H9 (cell line): ENCODE results near the gene GAGE1. TPM values are rescaled to one million over a fixed set of nuclear protein-coding genes. Genes with fewer than 3 reads are reported as not detected.

Experiments
- DNase-seq: peaks from one replicate; pipeline ENCODE4 v3.0.0-alpha.2; 2017
- H2AFZ ChIP-seq: one replicate; pipeline ENCODE4 v1.6.1; 2013; ENCODE audit warnings: mild to moderate bottlenecking, low read length, control low read depth, moderate library complexity
- H2AK5ac ChIP-seq: 2 replicates; pipeline ENCODE4 v1.6.1; 2013; ENCODE audit warnings: low read length, control low read depth, mixed read lengths; ENCODE audit not compliant: insufficient read length
- H2BK120ac ChIP-seq: one replicate; pipeline ENCODE4 v1.6.1; 2013; ENCODE audit warnings: low read depth, mild to moderate bottlenecking, low read length, control low read depth, inconsistent platforms; ENCODE audit not compliant: poor library complexity, severe bottlenecking
- H2BK12ac ChIP-seq: 2 replicates; pipeline ENCODE4 v1.6.1; 2013; ENCODE audit warnings: low read length, control low read depth, mixed read lengths, low read depth; ENCODE audit not compliant: insufficient read length
- H2BK15ac ChIP-seq: 2 replicates; pipeline ENCODE4 v1.6.1; 2013; ENCODE audit warnings: low read depth, low read length, control low read depth
- H2BK20ac ChIP-seq: one replicate; pipeline ENCODE4 v1.6.1; 2013; ENCODE audit warnings: low read depth, mild to moderate bottlenecking, low read length, control low read depth, inconsistent platforms; ENCODE audit not compliant: poor library complexity, severe bottlenecking
- H2BK5ac ChIP-seq: 2 replicates; pipeline ENCODE4 v1.6.1; 2013; ENCODE audit warnings: low read length, control low read depth, mixed read lengths; ENCODE audit not compliant: insufficient read length
- H3K14ac ChIP-seq: 2 replicates; pipeline ENCODE4 v1.6.1; 2013; ENCODE audit warnings: low read length, control low read depth; ENCODE audit not compliant: insufficient read depth
- H3K18ac ChIP-seq: 2 replicates; pipeline ENCODE4 v1.6.1; 2013; ENCODE audit warnings: low read depth, mild to moderate bottlenecking, mixed read lengths, low read length, control low read depth; ENCODE audit not compliant: insufficient read length
- H3K23ac ChIP-seq: 2 replicates; pipeline ENCODE4 v1.6.1; 2013; ENCODE audit warnings: low read length, control low read depth, mixed read lengths, low read depth; ENCODE audit not compliant: insufficient read length
- H3K23me2 ChIP-seq: 2 replicates; pipeline ENCODE4 v1.6.1; 2013; ENCODE audit warnings: low read depth, mild to moderate bottlenecking, mixed read lengths, low read length, control low read depth; ENCODE audit not compliant: insufficient read length, poor library complexity, severe bottlenecking
- H3K27ac ChIP-seq: 2 replicates; pipeline ENCODE4 v1.5.1; 2013; ENCODE audit warnings: low read length, control low read depth, mixed read lengths, low read depth; ENCODE audit not compliant: insufficient read length
- H3K27me3 ChIP-seq: 2 replicates; pipeline ENCODE4 v1.6.1; 2013; ENCODE audit warnings: low read length, control low read depth, inconsistent platforms; ENCODE audit not compliant: insufficient read depth
- H3K4ac ChIP-seq: 2 replicates; pipeline ENCODE4 v1.6.1; 2013; ENCODE audit warnings: low read depth, mild to moderate bottlenecking, control low read depth, inconsistent platforms, low read length, moderate library complexity
- H3K4me1 ChIP-seq: 2 replicates; pipeline ENCODE4 v1.6.1; 2013; ENCODE audit warnings: low read length, control low read depth, inconsistent platforms; ENCODE audit not compliant: insufficient read depth
- H3K4me2 ChIP-seq: 2 replicates; pipeline ENCODE4 v1.6.1; 2013; ENCODE audit warnings: low read length, control low read depth, mixed read lengths; ENCODE audit not compliant: insufficient read length, insufficient read depth
- H3K56ac ChIP-seq: 2 replicates; pipeline ENCODE4 v1.6.1; 2013; ENCODE audit warnings: low read depth, mild to moderate bottlenecking, mixed read lengths, low read length, control low read depth; ENCODE audit not compliant: insufficient read length
- H3K79me1 ChIP-seq: 2 replicates; pipeline ENCODE4 v1.6.1; 2013; ENCODE audit warnings: low read depth, mild to moderate bottlenecking, moderate library complexity, low read length, control low read depth, inconsistent platforms; ENCODE audit not compliant: insufficient read depth, poor library complexity, severe bottlenecking
- H3K79me2 ChIP-seq: 2 replicates; pipeline ENCODE4 v1.6.1; 2013; ENCODE audit warnings: low read length, control low read depth, inconsistent platforms; ENCODE audit not compliant: insufficient read depth
- H3K9ac ChIP-seq: 2 replicates; pipeline ENCODE4 v1.6.1; 2013; ENCODE audit warnings: low read length, control low read depth, mixed read lengths; ENCODE audit not compliant: insufficient read length; ENCODE audit errors: extremely low read depth
- H3K9me3 ChIP-seq: one replicate; pipeline ENCODE4 v1.6.1; 2013; ENCODE audit warnings: low read depth, low read length, inconsistent platforms; ENCODE audit not compliant: control insufficient read depth
- H3T11ph ChIP-seq: one replicate; pipeline ENCODE4 v1.6.1; 2013; ENCODE audit warnings: mild to moderate bottlenecking, low read length, control low read depth, inconsistent platforms
- H4K20me1 ChIP-seq: one replicate; pipeline ENCODE4 v1.6.1; 2013; ENCODE audit not compliant: control insufficient read depth, insufficient read length, insufficient read depth
- H4K5ac ChIP-seq: 2 replicates; pipeline ENCODE4 v1.6.1; 2013; ENCODE audit warnings: low read depth, mild to moderate bottlenecking, mixed read lengths, low read length, control low read depth; ENCODE audit not compliant: insufficient read length
- H4K8ac ChIP-seq: replicated peaks from 2 replicates; pipeline ENCODE4 v1.6.1; 2013; ENCODE audit warnings: low read length, control low read depth, mixed read lengths, low read depth; ENCODE audit not compliant: insufficient read length
- H4K91ac ChIP-seq: 2 replicates; pipeline ENCODE4 v1.6.1; 2013; ENCODE audit warnings: low read depth, mild to moderate bottlenecking, moderate library complexity, mixed read lengths, low read length, control low read depth; ENCODE audit not compliant: insufficient read length
- H3K27ac Mint-ChIP-seq, 3 experiments: 2 replicates in 2 of 3; 3 replicates in 1 of 3; pipeline ENCODE4 v1.8.0; 2020 to 2021; ENCODE audit warnings: mixed read lengths in 3 of 3, mild to moderate bottlenecking in 1 of 3, moderate library complexity in 1 of 3
- H3K27me3 Mint-ChIP-seq: 2 replicates; pipeline ENCODE4 v1.8.0; 2021; ENCODE audit warnings: low read depth, mild to moderate bottlenecking, moderate library complexity, mixed read lengths
- H3K36me3 Mint-ChIP-seq, 3 experiments: 2 replicates in 2 of 3; 3 replicates in 1 of 3; pipeline ENCODE4 v1.8.0; 2020 to 2021; ENCODE audit warnings: low read depth in 3 of 3, mixed read lengths in 3 of 3; ENCODE audit not compliant: insufficient read depth in 1 of 3
- H3K4me1 Mint-ChIP-seq, 2 experiments: 2 replicates each; pipeline ENCODE4 v1.8.0; 2020; ENCODE audit warnings: mixed read lengths in 2 of 2
- H3K4me3 Mint-ChIP-seq, 2 experiments: 2 replicates in 1 of 2; 3 replicates in 1 of 2; pipeline ENCODE4 v1.8.0; 2020 to 2021; ENCODE audit warnings: mild to moderate bottlenecking in 2 of 2, mixed read lengths in 2 of 2, moderate library complexity in 1 of 2
- H3K9me3 Mint-ChIP-seq, 2 experiments: 2 replicates in 1 of 2; 3 replicates in 1 of 2; pipeline ENCODE4 v1.8.0; 2020; ENCODE audit warnings: mild to moderate bottlenecking in 2 of 2, mixed read lengths in 2 of 2, moderate library complexity in 1 of 2
- WGBS: extraction: QIAGEN DNeasy Blood & Tissue Kit; methylation state at CpG from one replicate; pipeline ENCODE4 v1.1.7; 2013; ENCODE audit warnings: missing lambda C conversion rate, low lambda C conversion rate, mixed read lengths; ENCODE audit not compliant: insufficient read length; ENCODE audit errors: extremely low coverage; 5-methylcytosine and 5-hydroxymethylcytosine counted together
- total RNA-seq: library from RNA; stranded (reverse); gene quantifications from 2 replicates; pipeline ENCODE4 v1.2.1, GENCODE V29; 2021
- TF ChIP-seq, protein P1 (sequence below): fragments of 200-600 bp; sonication (generic); conservative IDR thresholded peaks from 3 replicates; pipeline ENCODE4 v1.8.0; 2021; ENCODE audit warnings: antibody characterized with exemption, mild to moderate bottlenecking

The GAGE1 gene
- total RNA-seq, 1 experiment from 2014 or later: not detected

DNA sequence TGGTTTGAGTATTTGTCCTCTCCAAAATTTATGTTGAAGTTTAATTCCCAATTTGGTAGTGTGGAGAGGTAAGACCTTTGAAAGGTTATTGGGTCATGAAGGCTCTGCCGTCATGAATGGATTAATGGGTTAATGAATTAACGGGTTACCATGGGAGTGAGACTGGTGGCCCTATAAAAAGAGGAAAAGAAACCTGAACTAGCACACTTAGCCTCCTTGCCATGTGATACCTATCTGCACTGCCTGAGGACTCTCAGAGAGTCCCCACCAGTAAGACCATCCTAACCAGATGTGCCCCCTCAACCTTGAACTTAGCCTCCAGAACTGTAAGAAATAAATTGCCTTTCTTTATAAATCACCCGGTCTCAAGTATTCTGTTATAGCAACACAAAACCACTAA, 57.7 kb downstream of the GAGE1 start:
- H3K4me1 Mint-ChIP-seq: peaks cover 0 to 2% of the 10 kb centered on the region in 2 experiments; a peak in 2 of 4 replicates
- H4K5ac ChIP-seq: no peak overlapping the region
- no peaks in the 10 kb centered on the region for H4K20me1 ChIP-seq
- no peak overlapping the region for H3K27ac Mint-ChIP-seq
- H2AK5ac ChIP-seq: no peak overlapping the region
- WGBS: no CpG with 5 or more reads among the region's 3 CpGs
- peaks cover 43% of the 10 kb centered on the region for H3K9me3 ChIP-seq
- no peaks in the 10 kb centered on the region for H3K4me1 ChIP-seq
- no peak overlapping the region for H3K56ac ChIP-seq
- peaks cover 0 to 2% (median 2%) of the 10 kb centered on the region in 3 experiments; a peak in 1 of 7 replicates for H3K36me3 Mint-ChIP-seq
- H3K18ac ChIP-seq: no peak overlapping the region
- TF ChIP-seq, protein P1, sequence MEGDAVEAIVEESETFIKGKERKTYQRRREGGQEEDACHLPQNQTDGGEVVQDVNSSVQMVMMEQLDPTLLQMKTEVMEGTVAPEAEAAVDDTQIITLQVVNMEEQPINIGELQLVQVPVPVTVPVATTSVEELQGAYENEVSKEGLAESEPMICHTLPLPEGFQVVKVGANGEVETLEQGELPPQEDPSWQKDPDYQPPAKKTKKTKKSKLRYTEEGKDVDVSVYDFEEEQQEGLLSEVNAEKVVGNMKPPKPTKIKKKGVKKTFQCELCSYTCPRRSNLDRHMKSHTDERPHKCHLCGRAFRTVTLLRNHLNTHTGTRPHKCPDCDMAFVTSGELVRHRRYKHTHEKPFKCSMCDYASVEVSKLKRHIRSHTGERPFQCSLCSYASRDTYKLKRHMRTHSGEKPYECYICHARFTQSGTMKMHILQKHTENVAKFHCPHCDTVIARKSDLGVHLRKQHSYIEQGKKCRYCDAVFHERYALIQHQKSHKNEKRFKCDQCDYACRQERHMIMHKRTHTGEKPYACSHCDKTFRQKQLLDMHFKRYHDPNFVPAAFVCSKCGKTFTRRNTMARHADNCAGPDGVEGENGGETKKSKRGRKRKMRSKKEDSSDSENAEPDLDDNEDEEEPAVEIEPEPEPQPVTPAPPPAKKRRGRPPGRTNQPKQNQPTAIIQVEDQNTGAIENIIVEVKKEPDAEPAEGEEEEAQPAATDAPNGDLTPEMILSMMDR: no peak
- H3K23me2 ChIP-seq: no peaks in the 10 kb centered on the region
- H3T11ph ChIP-seq: no peak overlapping the region
- no peak overlapping the region for H4K8ac ChIP-seq
- no peaks in the 10 kb centered on the region for H3K79me2 ChIP-seq
- no peak overlapping the region for H4K91ac ChIP-seq
- no peaks in the 10 kb centered on the region for H3K79me1 ChIP-seq
- H3K4me3 Mint-ChIP-seq: no peak overlapping the region
- no peak overlapping the region for H2AFZ ChIP-seq
- no peak overlapping the region for H2BK5ac ChIP-seq
- no peak overlapping the region for H3K23ac ChIP-seq
- no peak overlapping the region for H2BK120ac ChIP-seq
- H3K14ac ChIP-seq: no peak overlapping the region
- no peaks in the 10 kb centered on the region for H3K27me3 Mint-ChIP-seq
- no peak overlapping the region for H3K4ac ChIP-seq
- DNase-seq: no peak
- no peak overlapping the region for H2BK20ac ChIP-seq
- H2BK15ac ChIP-seq: no peak overlapping the region
- H2BK12ac ChIP-seq: no peak overlapping the region
- peaks cover 64 to 70% of the 10 kb centered on the region in 2 experiments for H3K9me3 Mint-ChIP-seq
- no peaks in the 10 kb centered on the region for H3K27me3 ChIP-seq
- H3K27ac ChIP-seq: no peak overlapping the region
- no peak overlapping the region for H3K9ac ChIP-seq
- H3K4me2 ChIP-seq: no peak overlapping the region

Other genes with a start within 250 kb of the GAGE1 start
- gene GAGE12C, start 66.8 kb upstream of the GAGE1 start, total RNA-seq: not detected in 2 replicates
- gene GAGE12D, start 57.3 kb upstream of the GAGE1 start, total RNA-seq: not detected in 2 replicates
- gene GAGE12E, start 47.7 kb upstream of the GAGE1 start, total RNA-seq: not detected in 2 replicates
- gene GAGE12F, start 38.2 kb upstream of the GAGE1 start, total RNA-seq: not detected in 2 replicates
- gene GAGE12G, start 28.6 kb upstream of the GAGE1 start, total RNA-seq: not detected in 2 replicates
- not detected in 2 replicates for gene GAGE12H, start 19.1 kb upstream of the GAGE1 start, total RNA-seq
- gene GAGE2A, start 9.5 kb upstream of the GAGE1 start, total RNA-seq: not detected in 2 replicates
- gene PAGE1, start 97.0 kb downstream of the GAGE1 start, total RNA-seq: not detected in 2 replicates
- gene PAGE4, start 230.3 kb downstream of the GAGE1 start, total RNA-seq: 0.57 TPM in 1 of 2 replicates, not detected in the other